ENCODE data around the gene MROH2A.

MROH2A gene

DNA sequence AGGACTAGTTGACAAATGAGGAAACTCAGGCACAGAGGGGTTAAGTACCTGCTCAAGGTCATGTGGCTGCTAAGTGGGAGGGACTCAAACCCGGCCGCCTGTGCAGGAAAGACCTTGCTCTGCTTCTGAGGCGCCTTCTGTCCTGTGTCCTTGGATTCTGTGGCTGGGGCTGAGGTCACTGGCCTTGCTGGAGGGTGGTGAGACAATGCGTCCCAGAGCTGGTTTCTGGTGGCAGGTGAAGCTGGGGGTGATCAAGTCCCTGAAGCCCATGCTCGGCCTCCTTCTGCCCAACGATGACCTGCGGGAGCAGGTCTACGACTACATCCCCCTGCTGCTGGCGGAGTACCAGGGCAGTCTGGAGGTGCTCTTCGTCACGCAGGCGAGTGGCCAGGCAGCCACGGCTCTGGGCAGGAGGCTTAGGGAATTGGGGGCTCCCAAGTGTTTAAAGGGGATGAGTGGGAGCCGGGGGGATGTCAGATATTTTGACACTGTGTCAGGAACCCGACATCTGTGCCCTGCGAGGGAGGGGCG lies 16.1 kb downstream of the MROH2A start:
- TF ChIP-seq CTCF (IDR thresholded peaks at IDR 0.05; ENCODE audit: low read depth, low read length, poor library complexity, severe bottlenecking) (no peak), EZH2phosphoT487 (IDR thresholded peaks at IDR 0.05; ENCODE audit: borderline replicate concordance, low read length) (no peak)

DNA sequence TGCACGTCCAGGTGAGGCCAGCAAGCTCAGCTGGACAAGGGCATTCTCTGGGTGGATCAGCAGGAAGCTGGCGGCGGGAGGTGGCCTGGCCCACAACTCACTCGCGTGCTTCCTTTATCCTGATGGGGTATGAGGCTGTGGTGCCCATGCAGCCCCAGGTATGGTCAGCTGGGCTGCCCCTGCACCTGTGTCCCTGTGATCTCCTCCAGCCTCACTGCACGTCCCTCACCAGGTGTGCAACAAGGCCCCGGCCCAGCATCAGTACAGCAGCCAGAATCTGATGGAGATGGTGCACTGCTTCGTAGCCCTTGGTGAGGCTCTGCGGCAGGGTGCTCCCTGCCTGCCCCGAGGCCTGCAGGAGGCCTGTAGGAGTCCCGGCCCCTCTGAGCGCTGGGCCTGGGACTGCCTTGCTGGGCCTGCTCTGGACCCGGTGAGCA lies 17.6 kb downstream of the MROH2A start:
- no peaks in the 10 kb centered on the region for H4K20me1 ChIP-seq (ENCODE audit: control insufficient read depth, insufficient read depth, low read depth, low read length)
- H3K4me2 ChIP-seq (ENCODE audit: low read length), result no peak overlapping the region
- no peaks in the 10 kb centered on the region for H3F3A ChIP-seq (ENCODE audit: control insufficient read depth, insufficient read depth)
- no peak for TF ChIP-seq EZH2phosphoT487 (IDR thresholded peaks at IDR 0.05; ENCODE audit: borderline replicate concordance, low read length)
- no peak for TF ChIP-seq CTCF (IDR thresholded peaks at IDR 0.05; ENCODE audit: low read depth, low read length, poor library complexity, severe bottlenecking)
- no peaks in the 10 kb centered on the region for H3K27me3 ChIP-seq (ENCODE audit: control insufficient read depth, low read length)
- H3K36me3 ChIP-seq (ENCODE audit: control insufficient read depth, low read length), result no peaks in the 10 kb centered on the region
- no peaks in the 10 kb centered on the region for H3K4me1 ChIP-seq (ENCODE audit: control insufficient read depth, low read length)
- H3K9me2 ChIP-seq (replicated peaks; ENCODE audit: control insufficient read depth, low read length), result no peaks in the 10 kb centered on the region
- H3K27ac ChIP-seq (ENCODE audit: low read depth, low read length), result no peak overlapping the region
- H3K4me3 ChIP-seq (ENCODE audit: low read length), result no peak overlapping the region
- no peaks in the 10 kb centered on the region for H3K79me2 ChIP-seq (ENCODE audit: control insufficient read depth, low read length)
- no peaks in the 10 kb centered on the region for H3K9me3 ChIP-seq (ENCODE audit: control insufficient read depth, insufficient read depth, low read length)

More for the DNA sequence above, 16.1 kb downstream of the MROH2A start:
- no peaks in the 10 kb centered on the region for H3K9me2 ChIP-seq (replicated peaks; ENCODE audit: control insufficient read depth, low read length)
- no peak overlapping the region for H3K4me3 ChIP-seq (ENCODE audit: low read length)
- H3K9me3 ChIP-seq (ENCODE audit: control insufficient read depth, insufficient read depth, low read length), result no peaks in the 10 kb centered on the region
- peaks cover 5% of the 10 kb centered on the region; the same call in 1 of the 2 replicates for H3K4me1 ChIP-seq (ENCODE audit: control insufficient read depth, low read length)
- no peak overlapping the region for H3K4me2 ChIP-seq (ENCODE audit: low read length)
- H3K79me2 ChIP-seq (ENCODE audit: control insufficient read depth, low read length), result no peaks in the 10 kb centered on the region
- H3K27ac ChIP-seq (ENCODE audit: low read depth, low read length), result no peak overlapping the region
- H3K36me3 ChIP-seq (ENCODE audit: control insufficient read depth, low read length), result no peaks in the 10 kb centered on the region
- H3K27me3 ChIP-seq (ENCODE audit: control insufficient read depth, low read length), result no peaks in the 10 kb centered on the region
- H4K20me1 ChIP-seq (ENCODE audit: control insufficient read depth, insufficient read depth, low read depth, low read length), result no peaks in the 10 kb centered on the region
- no peaks in the 10 kb centered on the region for H3F3A ChIP-seq (ENCODE audit: control insufficient read depth, insufficient read depth)

DNA sequence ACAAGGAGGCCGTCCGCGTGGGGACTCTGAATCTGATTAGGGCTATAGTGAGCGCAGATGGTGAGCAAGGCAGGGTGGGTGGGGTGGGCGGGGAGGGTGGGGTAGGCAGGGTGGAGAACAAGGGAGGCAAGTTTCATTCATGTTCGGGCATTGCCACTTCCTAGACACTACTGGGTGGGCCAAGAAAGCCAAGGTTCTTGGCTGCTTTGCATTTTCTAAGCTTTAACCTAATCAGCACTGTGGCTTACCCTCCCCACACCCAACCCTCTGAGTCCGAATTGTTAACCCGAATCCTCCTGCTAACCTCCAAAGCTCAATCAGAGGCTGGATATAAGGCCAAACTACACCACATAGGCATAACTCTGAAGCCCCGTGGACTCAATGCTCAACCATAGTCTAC lies 18.1 kb downstream of the MROH2A start:
- Histone ChIP-seq H4K20me1 (ENCODE audit: control insufficient read depth, insufficient read depth, low read depth, low read length) (no peaks in the 10 kb centered on the region), H3F3A (ENCODE audit: control insufficient read depth, insufficient read depth) (no peaks in the 10 kb centered on the region), H3K4me1 (ENCODE audit: control insufficient read depth, low read length) (peaks cover 4% of the 10 kb centered on the region), H3K9me2 (replicated peaks; ENCODE audit: control insufficient read depth, low read length) (no peaks in the 10 kb centered on the region), H3K79me2 (ENCODE audit: control insufficient read depth, low read length) (no peaks in the 10 kb centered on the region), H3K4me2 (ENCODE audit: low read length) (no peak overlapping the region), H3K27ac (ENCODE audit: low read depth, low read length) (no peak overlapping the region), H3K4me3 (ENCODE audit: low read length) (no peak overlapping the region), H3K27me3 (ENCODE audit: control insufficient read depth, low read length) (no peaks in the 10 kb centered on the region), H3K9me3 (ENCODE audit: control insufficient read depth, insufficient read depth, low read length) (no peaks in the 10 kb centered on the region), H3K36me3 (ENCODE audit: control insufficient read depth, low read length) (no peaks in the 10 kb centered on the region)
- TF ChIP-seq EZH2phosphoT487 (IDR thresholded peaks at IDR 0.05; ENCODE audit: borderline replicate concordance, low read length) (no peak), CTCF (IDR thresholded peaks at IDR 0.05; ENCODE audit: low read depth, low read length, poor library complexity, severe bottlenecking) (no peak)

Measured in DOHH2 (cell line).